Fibroblast of lung (primary cell): ENCODE measurements around the gene EIF2D.

Experiments used
- EZH2 ChIP-seq: IDR thresholded peaks from 2 replicates; pipeline ENCODE4 v1.5.1; 2012; ENCODE audit warnings: low read length, control low read depth, mild to moderate bottlenecking; ENCODE audit errors: missing control alignments
- TF ChIP-seq, protein P1 (sequence below), 2 donors: IDR thresholded peaks in 1 of 2; conservative IDR thresholded peaks in 1 of 2; 1 replicate in 1 of 2; 2 replicates in 1 of 2; pipeline ENCODE4 v1.5.1; 2011 to 2012; ENCODE audit warnings: low read length in 2 of 2, control low read depth in 1 of 2, inconsistent platforms in 1 of 2, low read depth in 1 of 2, mild to moderate bottlenecking in 1 of 2

DNA sequence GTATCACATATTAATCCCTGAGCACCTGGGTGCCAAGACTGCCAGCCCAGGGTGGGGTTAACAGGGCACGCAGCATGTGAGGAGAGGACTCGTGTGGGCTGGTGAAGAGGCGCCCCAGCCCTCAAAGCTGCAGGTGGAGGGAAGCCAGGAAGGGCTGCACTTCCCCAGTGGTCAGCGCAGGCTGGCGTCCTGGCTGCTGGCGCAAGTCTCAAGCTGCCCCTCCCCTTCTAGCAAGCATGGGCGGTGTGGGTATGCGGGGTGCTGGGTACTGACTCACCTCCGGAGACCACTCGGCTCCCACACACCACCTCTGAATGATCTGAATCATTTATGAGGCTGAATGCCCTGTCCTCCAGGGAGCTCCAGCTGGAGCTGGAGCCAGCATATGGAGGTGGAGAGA lies 44.0 kb downstream of the EIF2D start:
- TF ChIP-seq EZH2 = no peak
- TF ChIP-seq, protein P1, sequence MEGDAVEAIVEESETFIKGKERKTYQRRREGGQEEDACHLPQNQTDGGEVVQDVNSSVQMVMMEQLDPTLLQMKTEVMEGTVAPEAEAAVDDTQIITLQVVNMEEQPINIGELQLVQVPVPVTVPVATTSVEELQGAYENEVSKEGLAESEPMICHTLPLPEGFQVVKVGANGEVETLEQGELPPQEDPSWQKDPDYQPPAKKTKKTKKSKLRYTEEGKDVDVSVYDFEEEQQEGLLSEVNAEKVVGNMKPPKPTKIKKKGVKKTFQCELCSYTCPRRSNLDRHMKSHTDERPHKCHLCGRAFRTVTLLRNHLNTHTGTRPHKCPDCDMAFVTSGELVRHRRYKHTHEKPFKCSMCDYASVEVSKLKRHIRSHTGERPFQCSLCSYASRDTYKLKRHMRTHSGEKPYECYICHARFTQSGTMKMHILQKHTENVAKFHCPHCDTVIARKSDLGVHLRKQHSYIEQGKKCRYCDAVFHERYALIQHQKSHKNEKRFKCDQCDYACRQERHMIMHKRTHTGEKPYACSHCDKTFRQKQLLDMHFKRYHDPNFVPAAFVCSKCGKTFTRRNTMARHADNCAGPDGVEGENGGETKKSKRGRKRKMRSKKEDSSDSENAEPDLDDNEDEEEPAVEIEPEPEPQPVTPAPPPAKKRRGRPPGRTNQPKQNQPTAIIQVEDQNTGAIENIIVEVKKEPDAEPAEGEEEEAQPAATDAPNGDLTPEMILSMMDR (conservative IDR thresholded peaks at IDR 0.05 in 1 of 2, IDR thresholded peaks at IDR 0.05 in 1 of 2; ENCODE audit: low read depth in 1 of 2, low read length in 2 of 2) = no peak
